ENCODE data around the gene OLA1.

The OLA1 gene

GRCh38 chr2:174066871-174067270 is 181.5 kb downstream of the OLA1 start:
- no peak for DNase-seq (ENCODE audit: low read depth in 2 of 2)

DNA sequence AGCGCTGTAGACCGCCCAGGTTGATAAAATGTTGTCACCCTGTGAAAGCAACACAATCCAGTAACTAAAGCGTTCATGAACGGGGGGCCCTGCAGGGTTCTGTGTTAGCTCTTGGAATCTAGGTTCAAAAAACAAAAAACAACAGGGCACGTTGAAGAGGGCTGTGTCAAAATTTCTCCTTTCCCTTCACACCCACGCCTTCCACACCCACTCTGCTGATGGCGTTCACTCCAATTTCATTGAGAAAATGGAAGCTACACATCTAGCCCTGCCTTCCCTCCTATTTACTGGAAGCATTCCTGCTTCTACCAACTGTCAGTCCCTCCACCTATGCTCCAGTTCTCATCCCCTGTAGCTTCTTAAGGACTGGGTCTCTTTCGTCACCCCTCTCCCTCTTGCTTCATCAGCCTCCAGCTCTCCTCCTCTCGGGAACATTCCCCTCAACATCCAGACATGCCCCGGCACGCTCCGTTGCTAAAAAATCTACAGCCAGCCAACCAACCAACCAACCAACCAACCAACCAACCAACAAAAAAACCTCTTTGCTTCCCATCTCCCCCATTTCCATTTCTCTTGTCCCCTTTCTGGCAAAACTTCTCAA is 184.7 kb downstream of the OLA1 start:
- no peak for DNase-seq (ENCODE audit: low read depth in 2 of 2)

- no peak for DNase-seq (ENCODE audit: low read depth in 2 of 2)
These were observed 185.4 kb downstream of the OLA1 start for GRCh38 chr2:174062934-174063333.

GRCh38 chr2:174059884-174060244 is 188.5 kb downstream of the OLA1 start:
- DNase-seq (ENCODE audit: low read depth in 2 of 2): no peak

DNA sequence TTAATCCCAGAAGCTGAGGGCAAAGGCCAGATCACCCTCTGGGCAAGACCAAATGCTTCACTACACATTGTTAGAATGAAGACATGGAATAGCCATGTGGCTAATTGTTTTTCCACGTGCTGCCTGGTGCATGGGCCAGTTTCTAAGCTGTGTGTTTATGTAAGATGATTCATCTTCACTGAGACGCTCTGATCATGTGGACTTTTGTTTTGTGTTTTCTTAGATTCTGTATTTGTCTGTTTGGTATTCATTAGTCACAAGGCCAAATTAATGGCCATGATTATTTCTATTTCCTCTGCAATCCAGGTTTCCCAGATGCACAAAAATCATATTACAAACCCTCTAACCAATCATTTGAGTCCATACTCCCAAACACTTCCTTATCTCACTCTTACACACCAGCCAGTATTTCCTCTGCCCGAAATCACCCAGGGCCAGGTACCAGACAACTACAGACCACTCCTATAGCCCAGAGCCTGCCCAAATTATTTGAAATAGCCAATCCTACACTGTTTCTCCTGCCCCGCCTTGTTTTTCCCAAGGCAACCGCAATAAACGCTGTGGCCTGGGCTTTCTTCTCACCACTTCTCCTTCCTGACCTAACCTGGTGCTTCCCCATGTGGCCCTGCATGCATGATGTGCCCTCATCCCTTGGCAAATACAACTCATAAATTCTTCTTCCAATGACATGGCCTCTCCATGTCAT is 189.0 kb downstream of the OLA1 start:
- DNase-seq (ENCODE audit: low read depth in 2 of 2): peak; percentile 39 to 40

DNA sequence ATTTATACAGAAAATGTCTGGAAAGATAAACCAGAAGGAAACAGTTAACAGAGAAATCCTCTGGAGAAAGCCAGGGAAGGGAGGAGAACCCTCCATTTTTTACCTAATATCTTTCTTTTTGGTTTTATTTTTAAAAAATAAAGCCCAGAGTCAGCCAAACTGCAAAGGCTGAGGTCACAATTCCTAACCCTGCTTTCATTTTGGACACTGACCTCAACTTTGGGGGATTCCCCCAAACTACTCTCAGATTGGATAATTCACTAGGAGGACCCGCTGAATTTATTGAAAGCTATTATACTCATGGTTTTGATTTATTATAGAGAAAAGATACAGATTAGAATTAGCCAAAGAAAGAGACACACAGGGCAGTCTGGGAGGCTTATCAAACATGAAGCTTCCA is 189.9 kb downstream of the OLA1 start:
- no peak for DNase-seq (ENCODE audit: low read depth in 2 of 2)

DNA sequence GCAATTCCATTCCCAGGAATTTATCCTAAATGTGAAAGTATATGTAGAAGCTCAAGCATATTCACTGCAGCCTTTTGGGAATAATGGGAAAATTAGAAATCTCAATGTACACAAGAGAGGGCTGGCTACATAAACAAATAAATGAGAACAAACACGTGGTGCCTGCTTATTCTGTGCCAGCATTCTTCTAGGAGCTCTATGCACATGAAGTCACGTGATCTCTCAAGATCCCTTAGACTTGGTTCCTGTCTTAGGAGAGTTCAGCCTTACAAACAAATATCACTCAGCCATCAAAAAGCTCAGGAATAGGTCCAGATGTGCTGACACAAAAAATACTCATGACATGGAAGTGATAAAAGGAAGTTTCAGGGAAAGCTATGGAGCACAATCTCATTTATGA is 190.3 kb downstream of the OLA1 start:
- DNase-seq (ENCODE audit: low read depth in 2 of 2): no peak

DNA sequence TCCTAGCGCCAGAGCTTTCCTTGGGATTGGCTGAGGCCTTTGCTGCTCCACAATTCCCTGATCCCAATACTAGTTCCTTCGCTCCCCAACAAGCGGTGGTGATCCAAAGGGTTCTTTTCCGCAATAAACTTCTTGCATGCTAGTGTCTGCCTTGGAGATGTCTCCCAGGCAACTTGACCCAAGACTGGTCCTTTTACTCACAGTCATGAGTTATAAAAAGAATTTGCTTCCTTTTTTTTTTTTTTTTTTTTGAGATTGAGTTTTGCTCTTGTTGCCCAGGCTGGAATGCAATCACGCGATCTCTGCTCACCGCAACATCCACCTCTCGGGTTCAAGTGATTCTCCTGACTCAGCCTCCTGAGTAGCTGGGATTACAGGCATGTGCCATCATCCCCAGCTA is 193.4 kb downstream of the OLA1 start:
- DNase-seq (ENCODE audit: low read depth in 2 of 2): no peak

GRCh38 chr2:174053355-174054151 is 194.8 kb downstream of the OLA1 start:
- no peak for DNase-seq (ENCODE audit: low read depth in 2 of 2)

GRCh38 chr2:174052584-174052976 is 195.8 kb downstream of the OLA1 start:
- no peak for DNase-seq (ENCODE audit: low read depth in 2 of 2)

DNA sequence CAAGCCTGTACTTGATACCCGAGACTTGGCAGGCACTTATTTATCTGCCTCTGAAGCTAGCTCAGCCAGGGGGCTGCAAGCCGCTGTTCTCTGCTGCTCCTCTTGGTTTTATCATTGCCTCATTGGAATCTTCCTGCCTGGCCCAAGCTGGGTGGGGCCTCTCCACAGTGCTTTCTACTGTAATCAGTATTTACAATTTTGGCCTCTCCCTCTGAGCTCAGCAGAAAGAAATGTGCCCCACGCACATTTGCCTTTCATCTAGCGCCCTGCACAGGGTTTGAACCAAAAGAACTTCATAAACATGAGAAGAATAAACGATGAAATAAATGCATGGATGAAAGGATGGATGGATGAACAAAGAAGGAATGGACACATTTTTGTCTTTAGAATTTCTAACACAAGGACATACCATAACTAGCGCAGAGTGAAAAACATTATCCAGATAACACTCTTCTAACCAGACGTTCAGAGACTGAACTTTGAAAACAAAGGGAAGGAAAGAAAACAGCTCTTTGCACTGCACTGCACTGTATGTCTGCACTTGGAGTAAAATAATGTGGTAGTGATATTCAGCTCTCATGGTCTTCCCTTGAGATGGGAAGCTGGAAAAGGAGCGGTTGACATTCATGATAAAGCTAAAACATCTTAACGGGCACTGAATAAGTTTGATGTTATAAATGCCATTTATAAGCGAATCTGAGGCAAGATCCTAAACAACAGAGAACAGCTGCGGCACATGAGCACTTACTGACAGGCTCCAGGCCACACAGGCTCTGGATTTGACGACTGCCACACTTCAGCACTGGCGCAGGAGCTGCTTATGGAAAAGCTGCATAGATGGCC is 196.4 kb downstream of the OLA1 start:
- peak; percentile 52 to 61 for DNase-seq (ENCODE audit: low read depth in 2 of 2)

DNA sequence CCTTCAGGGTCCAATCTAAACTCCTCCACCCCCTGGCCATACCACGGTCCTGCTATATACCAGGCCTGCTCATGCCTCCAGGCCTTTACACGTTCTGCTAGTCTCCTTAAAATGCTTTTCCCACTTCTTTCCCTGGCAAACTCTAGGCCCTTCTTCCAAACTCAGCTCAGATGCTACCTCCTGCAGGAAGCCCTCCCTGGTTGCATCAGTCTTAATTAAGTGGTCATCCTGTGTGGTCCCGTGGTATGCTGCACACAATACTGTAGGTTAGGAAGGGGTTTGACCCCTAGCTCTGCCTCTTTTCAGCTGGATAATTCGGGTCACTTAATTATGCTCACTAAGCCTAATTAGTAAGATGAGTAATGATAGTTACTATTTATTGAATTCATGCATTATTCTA is 197.3 kb downstream of the OLA1 start:
- DNase-seq (ENCODE audit: low read depth in 2 of 2): no peak

GRCh38 chr2:174049895-174050294 is 198.4 kb downstream of the OLA1 start:
- no peak for DNase-seq (ENCODE audit: low read depth in 2 of 2)

- DNase-seq (ENCODE audit: low read depth in 2 of 2): no peak
These were observed 200.1 kb downstream of the OLA1 start for GRCh38 chr2:174048243-174048642.

DNA sequence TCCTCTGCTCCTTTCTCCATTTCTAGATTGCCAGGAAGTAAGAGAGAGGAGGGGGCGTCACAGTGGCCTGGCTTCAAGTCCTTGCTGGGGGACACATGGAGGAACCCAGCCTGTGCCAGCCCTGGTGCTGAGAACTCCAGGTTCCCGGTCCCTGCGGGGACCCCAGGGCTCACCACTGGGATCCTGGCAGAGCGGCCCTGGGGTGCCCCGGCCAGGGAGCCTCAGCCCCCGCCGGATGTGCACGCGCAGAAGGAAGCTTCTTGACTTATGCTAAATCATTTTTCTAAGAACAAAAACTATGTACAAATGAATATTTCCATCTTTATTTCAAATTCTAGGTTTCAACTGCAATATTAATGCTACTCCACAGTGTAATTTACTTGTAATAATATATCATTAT is 200.6 kb downstream of the OLA1 start:
- DNase-seq (ENCODE audit: low read depth in 2 of 2): no peak

DNA sequence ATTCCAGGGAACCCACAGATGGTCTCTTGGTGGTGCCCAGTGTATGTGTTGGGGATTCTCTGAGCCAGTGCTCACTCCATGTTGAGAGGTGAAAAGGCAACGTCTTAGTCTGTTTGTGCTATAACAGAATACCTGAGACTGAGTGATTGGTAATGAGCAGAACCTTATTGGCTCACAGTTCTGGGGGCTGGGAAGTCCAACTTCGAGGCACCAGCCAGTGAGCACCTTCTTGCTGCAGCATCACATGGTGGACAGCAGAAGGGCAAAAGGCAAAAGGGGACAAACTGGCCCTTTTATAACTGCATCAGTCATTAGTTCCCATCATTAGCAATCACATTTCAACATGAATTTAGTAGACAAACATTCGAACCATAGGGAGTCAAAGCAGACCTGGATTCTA is 202.2 kb downstream of the OLA1 start:
- DNase-seq (ENCODE audit: low read depth in 2 of 2): no peak

- DNase-seq (ENCODE audit: low read depth in 2 of 2): no peak
These were observed 203.8 kb downstream of the OLA1 start for GRCh38 chr2:174044556-174044955.

GRCh38 chr2:174040417-174040701 is 208.0 kb downstream of the OLA1 start:
- DNase-seq (ENCODE audit: low read depth in 2 of 2): no peak

GRCh38 chr2:174039551-174040416 is 208.5 kb downstream of the OLA1 start:
- DNase-seq (ENCODE audit: low read depth in 2 of 2): peak; percentile 90 to 91

DNA sequence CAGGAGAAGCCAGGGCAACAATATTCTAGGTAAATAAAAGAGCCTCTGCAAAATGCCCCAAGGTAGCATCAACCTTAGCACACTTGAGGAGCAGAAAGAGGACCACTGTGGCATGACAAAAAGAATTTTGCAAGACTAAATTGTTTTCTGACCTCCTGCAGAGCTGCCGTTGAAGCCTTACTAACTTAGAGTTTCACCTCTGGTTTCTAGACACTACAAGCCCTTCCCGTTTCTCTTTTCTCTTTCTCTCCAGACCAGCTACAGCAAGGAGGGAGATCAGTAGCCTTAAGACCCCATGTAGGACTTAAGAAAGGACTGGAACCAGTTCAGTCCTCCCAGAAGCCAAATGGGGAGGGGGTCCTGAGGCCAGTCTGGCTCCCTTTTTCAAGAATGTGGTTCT is 209.9 kb downstream of the OLA1 start:
- DNase-seq (ENCODE audit: low read depth in 2 of 2): no peak

GRCh38 chr2:174036825-174037224 is 211.5 kb downstream of the OLA1 start:
- DNase-seq (ENCODE audit: low read depth in 2 of 2): no peak

Measured in fibroblast of skin of left quadriceps (primary cell).